Lower leg skin (tissue), 4 donors: ENCODE results near the gene MTA1. TPM values are rescaled to one million over a fixed set of nuclear protein-coding genes. Genes with fewer than 3 reads are reported as not detected.

Experiments
- DNase-seq, 2 donors: peaks; one replicate each; pipeline ENCODE4 v3.0.0-alpha.2; 2019; ENCODE audit warnings: low spot score in 2 of 2
- H3K4me3 ChIP-seq: fragments of 200-600 bp; sonication (generic); 2 replicates; pipeline ENCODE4 v1.5.1; 2017; ENCODE audit warnings: mild to moderate bottlenecking, low read depth; ENCODE audit not compliant: poor library complexity, severe bottlenecking
- POLR2A ChIP-seq, 2 donors: fragments of 450-650 bp; IDR thresholded peaks; one replicate each; pipeline ENCODE4 v1.6.1; 2016 to 2017; ENCODE audit warnings: antibody characterized with exemption in 2 of 2, mild to moderate bottlenecking in 1 of 2, moderate library complexity in 1 of 2
- WGBS, 2 donors: methylation state at CpG; one replicate each; pipeline ENCODE4 v1.1.5; 2018; 5-methylcytosine and 5-hydroxymethylcytosine counted together
- intact Hi-C: fragments of 100-400 bp; cut with DNase I; formaldehyde crosslinking; loops from one replicate; pipeline ENCODE4 v1.15.0; 2023; ENCODE audit warnings: low total_unique reads
- total RNA-seq, 4 donors: library from RNA; depleted of rRNA; stranded (reverse); fragments of >200 nt; gene quantifications; one replicate each; pipeline ENCODE4 v1.1.0, GENCODE V29; 2016
- TF ChIP-seq, protein P1 (sequence below), 3 donors: fragments of 450-650 bp; IDR thresholded peaks; one replicate each; pipeline ENCODE4 v1.5.1; 2016; ENCODE audit warnings: antibody characterized with exemption in 3 of 3, mild to moderate bottlenecking in 3 of 3, moderate library complexity in 2 of 3

MTA1 gene
- total RNA-seq, 4 donors from 2014 or later: 39.3 to 56.7 (median 46.4) TPM

GRCh38 chr14:105440554-105440900 is 20.9 kb downstream of the MTA1 start:
- WGBS, 2 donors: 92 to 100% methylated on average over 8 to 15 of the region's 15 CpGs
- H3K4me3 ChIP-seq: no peak overlapping the region
- TF ChIP-seq, protein P1, sequence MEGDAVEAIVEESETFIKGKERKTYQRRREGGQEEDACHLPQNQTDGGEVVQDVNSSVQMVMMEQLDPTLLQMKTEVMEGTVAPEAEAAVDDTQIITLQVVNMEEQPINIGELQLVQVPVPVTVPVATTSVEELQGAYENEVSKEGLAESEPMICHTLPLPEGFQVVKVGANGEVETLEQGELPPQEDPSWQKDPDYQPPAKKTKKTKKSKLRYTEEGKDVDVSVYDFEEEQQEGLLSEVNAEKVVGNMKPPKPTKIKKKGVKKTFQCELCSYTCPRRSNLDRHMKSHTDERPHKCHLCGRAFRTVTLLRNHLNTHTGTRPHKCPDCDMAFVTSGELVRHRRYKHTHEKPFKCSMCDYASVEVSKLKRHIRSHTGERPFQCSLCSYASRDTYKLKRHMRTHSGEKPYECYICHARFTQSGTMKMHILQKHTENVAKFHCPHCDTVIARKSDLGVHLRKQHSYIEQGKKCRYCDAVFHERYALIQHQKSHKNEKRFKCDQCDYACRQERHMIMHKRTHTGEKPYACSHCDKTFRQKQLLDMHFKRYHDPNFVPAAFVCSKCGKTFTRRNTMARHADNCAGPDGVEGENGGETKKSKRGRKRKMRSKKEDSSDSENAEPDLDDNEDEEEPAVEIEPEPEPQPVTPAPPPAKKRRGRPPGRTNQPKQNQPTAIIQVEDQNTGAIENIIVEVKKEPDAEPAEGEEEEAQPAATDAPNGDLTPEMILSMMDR (IDR thresholded peaks at IDR 0.05): no peak
- TF ChIP-seq POLR2A (IDR thresholded peaks at IDR 0.05): no peak
- intact Hi-C loops: no loop called here
- DNase-seq: no peak

DNA sequence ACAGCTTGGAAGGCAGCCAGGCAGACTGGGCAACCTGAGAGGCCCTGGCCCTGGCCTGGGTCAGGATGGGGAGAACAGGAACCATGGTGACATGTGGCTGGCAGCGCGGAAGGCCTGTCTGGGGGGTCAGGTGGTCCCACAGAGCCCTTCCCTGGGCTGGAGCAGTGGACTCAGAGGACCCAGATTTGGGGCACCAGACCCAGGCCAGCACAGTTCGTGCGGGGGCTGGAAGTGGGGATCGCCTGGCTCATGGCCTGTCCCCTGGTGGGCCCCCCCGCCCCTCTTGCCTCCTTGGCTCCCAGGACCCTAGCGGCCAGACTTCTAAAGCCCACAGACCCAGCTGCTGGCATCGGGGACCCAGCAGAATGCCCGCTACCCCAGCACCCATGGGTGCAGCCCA is 21.4 kb downstream of the MTA1 start:
- no peak overlapping the region for H3K4me3 ChIP-seq
- intact Hi-C loops: no loop called here
- no peak for DNase-seq
- no peak for TF ChIP-seq POLR2A (IDR thresholded peaks at IDR 0.05)
- TF ChIP-seq, protein P1 (IDR thresholded peaks at IDR 0.05): no peak
- 83 to 100% methylated on average over 2 to 8 of the region's 9 CpGs for WGBS, 2 donors

- WGBS, 2 donors: 77 to 79% methylated on average over 17 of the region's 17 CpGs
- no peak for DNase-seq
- no peak overlapping the region for H3K4me3 ChIP-seq
- TF ChIP-seq POLR2A (IDR thresholded peaks at IDR 0.05): no peak
- TF ChIP-seq, protein P1 (IDR thresholded peaks at IDR 0.05): no peak
- intact Hi-C loops: no loop called here
Observed at GRCh38 chr14:105442125-105442524, 22.5 kb downstream of the MTA1 start.

DNA sequence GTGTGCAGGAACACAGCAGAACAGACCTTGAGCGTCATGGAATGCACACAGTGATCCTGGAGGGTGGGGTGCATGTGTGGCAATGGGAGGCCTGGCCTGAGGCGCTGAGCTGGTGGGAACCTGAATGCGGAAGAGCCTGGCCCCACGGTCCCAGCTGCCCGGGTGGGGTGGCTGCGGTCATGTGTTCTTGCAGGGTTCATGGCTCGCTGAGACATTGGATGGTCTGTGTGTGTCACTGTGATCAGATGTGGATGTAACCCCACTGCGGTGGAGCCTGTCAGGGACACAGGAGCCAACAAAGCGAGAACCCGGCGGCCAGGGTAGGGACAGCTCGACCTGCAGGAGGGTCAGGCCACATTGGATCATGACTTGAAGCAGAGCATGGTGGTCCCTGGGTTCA is 23.2 kb downstream of the MTA1 start:
- DNase-seq: no peak
- intact Hi-C loops: no loop called here
- no peak overlapping the region for H3K4me3 ChIP-seq
- WGBS, 2 donors: 80 to 85% methylated on average over 10 to 12 of the region's 12 CpGs
- TF ChIP-seq POLR2A (IDR thresholded peaks at IDR 0.05): no peak
- TF ChIP-seq, protein P1 (IDR thresholded peaks at IDR 0.05): no peak

DNA sequence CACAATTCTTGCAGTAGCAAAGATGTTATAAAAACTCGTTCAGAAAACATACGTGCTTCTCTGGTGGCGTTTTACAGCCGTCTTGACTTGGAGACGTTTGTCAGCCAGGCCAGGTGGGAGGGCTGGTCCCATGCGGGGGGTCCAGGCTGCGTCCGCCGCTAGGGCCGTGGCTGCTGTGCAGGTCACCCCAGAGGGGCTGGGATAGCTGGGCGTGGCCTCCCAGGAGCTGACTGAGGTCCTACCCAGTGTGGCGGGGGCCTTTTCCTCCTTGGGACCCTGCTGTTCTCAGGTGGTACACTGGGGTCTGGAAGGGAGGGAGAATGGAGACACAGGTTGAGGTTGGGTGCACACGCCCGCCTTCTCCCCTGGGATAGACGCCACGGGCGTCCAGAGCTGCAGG is 25.2 kb downstream of the MTA1 start:
- TF ChIP-seq, protein P1 (IDR thresholded peaks at IDR 0.05): no peak
- no peak for TF ChIP-seq POLR2A (IDR thresholded peaks at IDR 0.05)
- H3K4me3 ChIP-seq: no peak overlapping the region
- no peak for DNase-seq
- intact Hi-C loops: no loop called here
- WGBS, 2 donors: 86 to 93% methylated on average over 11 to 12 of the region's 17 CpGs

GRCh38 chr14:105445290-105445689 is 25.7 kb downstream of the MTA1 start:
- DNase-seq: peak in 1 of 2 donors; percentile 83
- 84 to 88% methylated on average over 23 to 24 of the region's 24 CpGs for WGBS, 2 donors
- intact Hi-C loops: no loop called here
- no peak for TF ChIP-seq POLR2A (IDR thresholded peaks at IDR 0.05)
- TF ChIP-seq, protein P1 (IDR thresholded peaks at IDR 0.05): no peak
- no peak overlapping the region for H3K4me3 ChIP-seq
